NCI-H82 (cell line): ENCODE results near the gene GBX1.
A peak's percentile ranks its signal among the peaks of the same experiment; 100 is the strongest.

Experiments
- DNase-seq: peaks from one replicate; lab custom pipeline; 2025; lab: John Stamatoyannopoulos, UW

The GBX1 gene

GRCh38 chr7:151193203-151193978, 25.9 kb upstream of the GBX1 start:
- DNase-seq = no peak

GRCh38 chr7:151192002-151192539, 24.6 kb upstream of the GBX1 start:
- DNase-seq = no peak

DNA sequence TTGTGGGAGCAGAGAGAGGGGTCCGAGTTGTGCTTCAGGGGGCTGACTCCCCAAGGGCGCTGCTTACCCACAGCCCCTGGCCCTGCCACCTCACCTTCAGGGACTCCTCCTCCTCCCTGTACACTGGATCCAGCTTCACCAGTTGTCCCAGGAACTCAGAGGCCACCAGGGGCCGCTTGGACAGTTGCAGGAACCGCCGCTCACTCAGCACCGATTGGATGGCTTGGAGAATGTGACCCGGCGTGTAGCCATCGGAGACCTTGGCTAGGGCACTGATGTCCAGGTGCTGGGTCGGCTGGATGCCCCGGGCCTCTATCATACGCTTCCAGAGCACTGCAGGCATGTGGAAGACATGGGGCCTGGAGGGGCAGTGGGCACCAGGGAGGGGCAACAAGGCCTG, 24.1 kb upstream of the GBX1 start:
- no peak for DNase-seq

DNA sequence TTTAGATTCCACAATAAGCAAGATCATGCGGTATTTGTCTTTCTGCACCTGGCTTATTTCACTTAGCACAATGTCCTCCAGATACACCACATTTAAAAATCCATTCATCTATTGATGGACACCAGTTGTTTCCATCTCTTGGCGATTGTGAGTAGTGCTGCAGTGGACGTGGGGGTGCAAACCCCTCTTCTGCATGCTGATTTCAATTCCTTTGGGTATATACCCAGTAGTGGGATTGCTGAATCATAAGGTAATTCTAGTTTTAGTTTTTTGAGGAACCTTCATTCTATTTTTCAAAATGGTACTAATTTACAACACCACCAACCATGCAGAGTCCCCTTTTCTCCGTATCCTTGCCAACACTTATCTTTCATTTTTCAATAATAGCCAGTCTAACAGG, 21.5 kb upstream of the GBX1 start:
- no peak for DNase-seq

DNA sequence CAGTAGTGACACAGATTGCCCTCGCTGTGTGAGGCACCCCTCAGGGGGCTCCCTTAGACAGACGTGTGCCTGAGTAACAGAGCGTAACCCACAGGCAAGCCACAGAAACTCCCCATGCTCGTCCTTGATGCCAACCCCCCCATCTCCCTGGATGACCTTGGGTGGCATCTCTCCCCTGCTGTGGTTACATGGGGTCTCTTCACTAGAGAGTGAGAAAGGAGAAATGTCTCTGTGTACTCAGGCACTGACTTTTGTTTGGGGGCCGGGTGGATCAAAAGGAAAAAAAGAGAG, 20.7 kb upstream of the GBX1 start:
- no peak for DNase-seq

GRCh38 chr7:151187409-151188251, 20.1 kb upstream of the GBX1 start:
- peak; percentile 36 for DNase-seq

GRCh38 chr7:151186640-151187408, 19.3 kb upstream of the GBX1 start, which contains the start of gene ASB10:
ASB10 (minus strand) TSS chr7:151187250; CDS start chr7:151187130, 120 bp downstream.
- DNase-seq = no peak

DNA sequence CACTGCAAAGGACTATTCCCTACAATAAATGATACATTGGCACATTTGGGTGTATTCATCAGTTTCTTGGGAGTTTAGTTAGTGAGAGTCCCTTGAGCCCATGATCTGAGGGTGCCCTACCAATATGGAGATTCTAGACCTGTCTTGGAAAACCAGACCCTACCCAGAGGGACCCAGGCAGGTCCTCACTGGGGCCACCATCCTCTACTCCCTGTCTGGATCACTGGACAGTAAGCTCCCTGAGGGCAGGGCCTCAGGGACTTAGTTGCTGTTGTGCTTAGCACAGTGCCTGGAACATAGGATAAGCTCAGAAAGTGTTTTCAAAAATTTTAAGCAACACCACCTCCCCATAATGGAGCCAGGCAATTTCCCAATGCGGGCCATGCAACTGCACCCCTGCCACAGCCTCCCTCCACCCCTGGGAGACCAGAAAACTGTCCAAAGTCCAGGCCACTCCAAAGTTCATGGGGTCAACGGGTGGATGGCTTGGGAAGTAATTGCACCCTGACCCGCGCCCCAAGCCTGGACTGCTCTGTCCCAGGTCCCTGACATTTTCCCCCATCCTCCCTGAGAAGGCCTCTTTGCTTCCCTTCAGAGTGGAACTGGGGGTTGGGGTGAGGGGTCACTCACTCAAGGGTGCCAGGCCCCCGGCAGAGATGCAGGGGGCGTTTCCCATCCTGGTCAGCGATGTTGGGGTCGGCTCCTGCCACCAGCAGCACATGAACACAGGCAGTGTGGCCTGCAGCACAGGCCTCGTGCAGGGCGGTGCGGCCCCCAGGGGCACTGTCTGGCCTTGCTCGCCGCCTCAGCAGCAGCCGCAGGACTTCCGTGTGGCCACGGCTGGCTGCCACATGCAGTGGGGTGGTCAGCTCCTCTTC, 18.5 kb upstream of the GBX1 start:
- DNase-seq = no peak

GRCh38 chr7:151181011-151181431, 13.5 kb upstream of the GBX1 start:
- DNase-seq = no peak

- DNase-seq = no peak
Measured at GRCh38 chr7:151179946-151180345, 12.5 kb upstream of the GBX1 start.

- DNase-seq = no peak
Measured at GRCh38 chr7:151179287-151179860, 11.9 kb upstream of the GBX1 start.

GRCh38 chr7:151178831-151179230, 11.3 kb upstream of the GBX1 start:
- no peak for DNase-seq

DNA sequence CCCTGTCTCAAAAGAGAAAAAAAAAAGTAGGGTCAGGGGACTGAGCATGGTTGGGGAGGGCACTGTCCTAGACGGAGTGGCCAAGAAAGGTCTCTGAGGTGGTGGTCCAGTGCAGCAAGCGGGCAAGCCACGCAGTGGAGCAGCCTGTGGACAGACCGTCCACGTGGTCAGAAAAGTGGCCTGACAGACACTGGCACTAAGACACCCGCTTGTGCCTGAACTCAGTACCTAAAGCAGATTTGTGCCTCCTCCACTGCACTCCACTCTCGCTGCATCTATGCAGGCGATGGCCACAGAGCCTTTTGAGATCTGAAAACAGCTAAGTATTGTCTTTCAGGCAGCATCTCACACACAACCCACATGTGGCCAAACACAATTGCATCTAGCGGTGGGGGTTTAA, 10.7 kb upstream of the GBX1 start:
- no peak for DNase-seq

- DNase-seq = no peak
Measured at GRCh38 chr7:151177310-151177709, 9.8 kb upstream of the GBX1 start.

DNA sequence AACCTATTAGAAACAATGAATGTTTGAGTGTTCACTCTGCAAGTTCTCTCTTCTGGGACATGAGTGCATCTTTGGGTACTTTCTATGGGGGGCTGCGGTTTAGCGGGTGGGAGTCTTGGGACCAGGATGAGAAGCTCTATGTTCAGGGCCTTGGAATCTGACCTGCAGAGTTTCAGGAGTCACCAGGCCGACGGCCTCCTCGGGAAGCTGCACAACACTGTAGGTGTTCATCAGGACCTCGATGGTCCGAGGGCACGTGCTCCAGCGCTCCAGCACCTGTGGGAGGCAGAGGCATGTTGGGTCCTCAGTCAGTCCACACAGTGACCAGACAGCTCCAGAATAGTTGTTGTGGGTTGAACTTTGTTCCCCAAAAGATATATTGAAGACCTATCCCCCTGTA, 8.9 kb upstream of the GBX1 start:
- DNase-seq = no peak

DNA sequence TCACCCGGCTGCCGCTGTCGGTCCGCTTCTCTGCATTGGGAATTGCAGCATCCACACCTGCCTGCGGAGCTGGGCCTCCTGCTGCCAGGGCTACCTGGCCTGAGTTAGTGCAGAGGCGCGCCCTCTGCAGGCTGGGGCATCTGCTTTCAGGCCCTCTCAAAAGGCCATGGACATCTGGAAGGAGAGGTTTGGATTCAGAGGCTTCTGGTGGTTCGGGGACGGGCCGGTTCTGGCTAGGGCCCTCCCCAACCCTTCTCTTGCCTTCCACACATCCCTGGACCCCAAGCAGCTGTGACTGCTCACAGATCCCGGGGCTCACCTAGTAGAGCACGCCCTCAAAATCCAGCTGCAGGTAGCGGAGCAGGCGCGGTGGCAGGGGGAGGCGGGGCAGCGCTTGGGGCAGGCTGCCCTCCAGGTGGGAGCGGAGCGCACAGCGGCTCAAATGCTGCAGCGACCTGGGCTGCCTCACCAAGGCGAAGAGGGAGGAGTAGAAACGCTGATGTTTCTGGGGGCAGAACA, 8.4 kb upstream of the GBX1 start:
- DNase-seq = no peak

- DNase-seq = no peak
Measured at GRCh38 chr7:151175047-151175792, 7.7 kb upstream of the GBX1 start.

DNA sequence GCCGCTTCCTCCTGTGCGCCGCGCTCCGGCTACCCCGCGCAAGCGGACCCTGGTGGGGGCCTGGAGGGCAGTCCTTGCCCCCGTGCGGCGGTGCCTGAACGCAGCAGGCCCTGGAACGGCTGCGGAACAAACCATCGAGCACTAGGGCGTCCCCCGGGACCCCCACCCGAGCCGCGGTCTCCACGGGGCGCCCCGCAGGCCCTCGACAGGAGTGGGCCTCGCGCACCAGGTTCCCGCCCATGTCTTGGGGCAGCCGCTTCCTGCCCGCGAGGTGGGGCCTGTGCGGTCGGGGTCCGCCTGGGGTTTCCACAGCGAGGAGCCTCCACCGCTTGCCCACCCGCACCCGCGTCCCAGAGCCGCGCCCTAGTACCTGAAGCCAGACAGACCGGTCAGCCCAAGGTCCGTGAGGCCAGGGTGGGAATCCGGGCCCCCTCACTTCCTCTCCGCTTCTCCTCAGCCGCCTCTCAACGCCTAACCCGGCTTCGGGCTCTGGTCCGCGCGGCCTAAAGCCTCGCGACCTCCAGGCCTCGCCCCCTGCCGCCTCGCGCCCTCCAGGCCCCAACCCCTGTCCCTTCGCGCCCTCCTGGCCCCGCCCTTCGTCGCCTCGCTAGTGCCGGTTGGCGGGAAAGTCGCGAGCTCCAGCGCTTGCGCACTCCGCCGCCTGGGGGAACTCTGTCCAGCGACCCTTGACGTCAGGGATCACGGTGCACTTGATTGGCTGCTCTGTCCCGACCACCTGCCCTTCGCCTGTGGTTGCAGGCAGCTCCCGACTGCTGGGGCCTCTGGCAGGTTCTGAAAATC, 7.0 kb upstream of the GBX1 start:
- peak; percentile 78 for DNase-seq
